Measurements from ENCODE around the gene BAIAP2. TPM values are rescaled to one million over a fixed set of nuclear protein-coding genes. Genes with fewer than 3 reads are reported as not detected.
A peak's percentile ranks its signal among the peaks of the same experiment; 100 is the strongest.

BAIAP2 gene
- total and polyA plus RNA-seq, 2 of the 13 experiments (the other 11 are each of a cell fraction or from before 2014, with no cell fraction given) = 22.5 to 24.0 TPM

GRCh38 chr17:81043319-81043724, 8.4 kb downstream of the BAIAP2 start:
- ATAC-seq (peak; percentile 56), DNase-seq (ENCODE audit: low spot score) (no peak)
- peaks cover 20% of the 10 kb centered on the region; the same call in 1 of the 2 replicates for H4K20me1 ChIP-seq (ENCODE audit: insufficient read depth, low read length)
- TF ChIP-seq GATAD2A (CRISPR knock-in tag; IDR thresholded peaks at IDR 0.05) (no peak), ZBTB44 (CRISPR knock-in tag; IDR thresholded peaks at IDR 0.05) (no peak), SNRNP70 (IDR thresholded peaks at IDR 0.05; ENCODE audit: low read depth, low read length) (no peak), ZNF264 (CRISPR knock-in tag; IDR thresholded peaks at IDR 0.05) (no peak), CBX1 (IDR thresholded peaks at IDR 0.05; ENCODE audit: low read depth) (no peak), NRL (CRISPR knock-in tag; IDR thresholded peaks at IDR 0.05; ENCODE audit: borderline replicate concordance) (no peak), SIX4 (CRISPR knock-in tag; IDR thresholded peaks at IDR 0.05) (no peak), AKNA (CRISPR knock-in tag; IDR thresholded peaks at IDR 0.05; ENCODE audit: borderline replicate concordance) (no peak), ZNF281 (CRISPR knock-in tag; IDR thresholded peaks at IDR 0.05; ENCODE audit: borderline replicate concordance) (no peak), CERS6 (CRISPR knock-in tag; IDR thresholded peaks at IDR 0.05) (no peak), DBP (CRISPR knock-in tag; IDR thresholded peaks at IDR 0.05; ENCODE audit: not compliant biosample characterization) (no peak)

More at GRCh38 chr17:81043319-81043724, 8.4 kb downstream of the BAIAP2 start:
- BruUV-seq (replicated peaks) = no TSS peak
- peaks cover 76% of the 10 kb centered on the region for H3K79me2 ChIP-seq (ENCODE audit: insufficient read depth, low read length)
- no peak for FAIRE-seq
- peak overlapping the region; percentile 74 for H3K27ac ChIP-seq (ENCODE audit: extremely low read length, insufficient read depth, low read length)
- intact Hi-C loops (cut with micrococcal nuclease; ENCODE audit: unreplicated experiment) = loop anchor here (5.0 kb wide), 1 partner anchor 51 kb away; the partner anchor contains the start of gene CHMP6
- in situ Hi-C loops (cut with HindIII; ENCODE audit: extremely low pct_ligation_motif_present, low pct_unique_long_range_greater_than_20kb) = loop anchor here (5.0 kb wide), 1 partner anchor 39 kb away; no protein-coding TSS in a partner anchor
- peak overlapping the region; percentile 95 for H3K4me2 ChIP-seq (ENCODE audit: low read depth, low read length)
- H3K4me1 ChIP-seq (ENCODE audit: insufficient read depth, low read length) = peaks cover 98% of the 10 kb centered on the region
- H3K9me3 ChIP-seq (ENCODE audit: low read length) = no peaks in the 10 kb centered on the region
- peaks cover 0 to 4% of the 10 kb centered on the region in 2 experiments; a peak in 3 of 5 replicates for H3K36me3 ChIP-seq (replicated peaks in 1 of 2; ENCODE audit: control insufficient read depth in 1 of 2, insufficient read depth in 2 of 2, low read length in 2 of 2)
- peak overlapping the region; percentile 66 for H3K9ac ChIP-seq (ENCODE audit: insufficient read depth, low read depth, low read length)
- ChIA-PET CTCF (ENCODE audit: low intra/inter-chr PET ratio, low total read pairs) (interaction anchor here (0.9 kb wide), 1 partner anchor 59 kb away, joined by 3 read pairs; no protein-coding TSS in a partner anchor), POLR2A (interaction anchor here (0.7 to 2.8 kb wide), 15 partner anchors 9 to 465 kb away, joined by 3 to 23 read pairs (median 5); partner anchors contain the start of genes BAIAP2 and CHMP6)
- no peaks in the 10 kb centered on the region for H3K27me3 ChIP-seq (ENCODE audit: control insufficient read depth in 1 of 2, insufficient read depth in 2 of 2, low read length in 2 of 2)
- 1% methylated on average over 10 of the region's 19 CpGs for WGBS (ENCODE audit: low lambda C conversion rate)
- H2AFZ ChIP-seq (ENCODE audit: low read length) = no peak overlapping the region
- peak overlapping the region; percentile 55 to 77 (median 57); a peak in 5 of 6 replicates for H3K4me3 ChIP-seq (replicated peaks in 1 of 3; ENCODE audit: insufficient read depth in 1 of 3, low read depth in 2 of 3, low read length in 3 of 3)
